ENCODE results near the gene ABLIM2. TPM values are rescaled to one million over a fixed set of nuclear protein-coding genes. Genes with fewer than 3 reads are reported as not detected.

Gene ABLIM2
- total and polyA plus RNA-seq, 2 of the 8 experiments (the other 6 are each of a cell fraction or from before 2014, with no cell fraction given): 2.8 to 3.0 TPM

DNA sequence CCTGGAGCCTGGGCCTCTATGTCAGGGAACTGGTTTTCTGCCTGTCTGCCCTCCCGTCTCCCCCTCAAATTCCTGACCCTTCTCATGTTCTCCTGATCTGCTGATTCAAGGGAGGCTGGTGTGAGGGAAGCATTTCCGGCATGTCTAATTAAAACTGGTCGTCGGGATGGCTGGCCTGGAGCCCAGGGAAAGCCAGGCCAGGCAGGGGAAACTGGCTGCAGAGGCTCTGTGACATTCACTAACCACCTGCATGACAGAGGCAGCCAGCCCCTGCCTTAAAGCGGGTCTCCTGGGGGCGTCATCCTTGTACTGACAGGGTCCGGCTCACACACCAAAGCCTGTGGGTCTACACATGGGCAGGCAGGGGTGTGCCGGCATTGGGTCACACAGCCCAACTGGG is 35.2 kb downstream of the ABLIM2 start:
- Histone ChIP-seq H2BK12ac (ENCODE audit: low read depth, low read length) (no peak overlapping the region), H3K14ac (ENCODE audit: insufficient read length) (no peak overlapping the region), H3K56ac (replicated peaks; ENCODE audit: insufficient read length, low read depth, low read length) (no peak overlapping the region), H3K9me3 (ENCODE audit: insufficient read depth in 2 of 2, low read depth in 1 of 2, low read length in 1 of 2) (no peaks in the 10 kb centered on the region), H3K9ac (replicated peaks in 1 of 4; ENCODE audit: extremely low read depth in 1 of 4, low read depth in 3 of 4, low read length in 3 of 4) (no peak overlapping the region), H2BK5ac (ENCODE audit: low read depth, low read length) (no peak overlapping the region), H3K18ac (ENCODE audit: extremely low read depth, low read length) (no peak overlapping the region), H3K79me2 (ENCODE audit: control insufficient read depth in 1 of 2, insufficient read depth in 2 of 2, low read length in 2 of 2) (no peaks in the 10 kb centered on the region), H2BK15ac (ENCODE audit: low read length) (no peak overlapping the region), H4K91ac (replicated peaks; ENCODE audit: insufficient read length, low read length) (no peak overlapping the region), H4K20me1 (replicated peaks in 1 of 2; ENCODE audit: control insufficient read depth in 1 of 2, insufficient read depth in 2 of 2, low read length in 2 of 2) (no peaks in the 10 kb centered on the region), H2AK5ac (ENCODE audit: low read depth, low read length) (no peak overlapping the region), H2BK20ac (ENCODE audit: low read length) (no peak overlapping the region), H3K79me1 (ENCODE audit: low read depth, low read length) (no peaks in the 10 kb centered on the region), H3K4ac (replicated peaks; ENCODE audit: insufficient read length, low read depth, low read length) (no peak overlapping the region), H3K23ac (ENCODE audit: insufficient read length) (no peak overlapping the region), H3K4me2 (ENCODE audit: insufficient read depth in 1 of 2, low read depth in 2 of 2, low read length in 2 of 2) (no peak overlapping the region), H3K27me3 (replicated peaks in 1 of 4; ENCODE audit: control insufficient read depth in 3 of 4, extremely low read depth in 1 of 4, insufficient read depth in 3 of 4, low read length in 3 of 4) (no peaks in the 10 kb centered on the region; a peak in 1 of 7 replicates), H3K27ac (ENCODE audit: low read depth, low read length) (no peak overlapping the region), H3K4me3 (ENCODE audit: extremely low read depth in 1 of 4, insufficient read depth in 2 of 4, low read depth in 3 of 4, low read length in 4 of 4) (no peak overlapping the region), H3K36me3 (ENCODE audit: control insufficient read depth in 2 of 4, insufficient read depth in 4 of 4, low read length in 3 of 4) (no peaks in the 10 kb centered on the region), H4K8ac (ENCODE audit: extremely low read depth, insufficient read depth, low read length) (no peak overlapping the region; the same call in 1 of the 2 replicates), H3K4me1 (replicated peaks in 1 of 4; ENCODE audit: control insufficient read depth in 3 of 4, insufficient read depth in 4 of 4, low read length in 3 of 4) (peaks cover 0 to 10% (median 5%) of the 10 kb centered on the region in 4 experiments; a peak in 5 of 7 replicates), H4K5ac (ENCODE audit: insufficient read length, low read depth, low read length) (no peak overlapping the region), H3K23me2 (ENCODE audit: low read depth, low read length) (no peaks in the 10 kb centered on the region), H2AFZ (ENCODE audit: low read length) (no peak overlapping the region), H2BK120ac (replicated peaks; ENCODE audit: low read depth, low read length) (no peak overlapping the region)
- FAIRE-seq (no peak), DNase-seq (ENCODE audit: low read depth in 1 of 2, low spot score in 2 of 2) (no peak)
- WGBS, 2 experiments (ENCODE audit: extremely low coverage in 1 of 2, insufficient coverage in 1 of 2, insufficient read length in 1 of 2, insufficient replicate concordance in 2 of 2, low coverage in 1 of 2, low lambda C conversion rate in 2 of 2, missing lambda C conversion rate in 1 of 2): 84% methylated on average over 8 of the region's 8 CpGs; no CpG with 5 or more reads in 1 of the 2 experiments
- ChIA-PET POLR2A (ENCODE audit: partially characterized antibody) (no interaction called here), CTCF (ENCODE audit: partially characterized antibody) (interaction anchor here (1.1 kb wide), 1 partner anchor 9 kb away, joined by 3 read pairs; no protein-coding TSS in a partner anchor)
- no peak for TF ChIP-seq GABPA (IDR thresholded peaks at IDR 0.05; ENCODE audit: borderline replicate concordance, insufficient read depth, low read length)

Measured in H1 (cell line).